ENCODE data around the gene PDE9A.
"Not testable (repeated sequence)": the region's sequence is repeated elsewhere in the genome, so short reads cannot be mapped to it uniquely, and the experiment has no call there.

DNA sequence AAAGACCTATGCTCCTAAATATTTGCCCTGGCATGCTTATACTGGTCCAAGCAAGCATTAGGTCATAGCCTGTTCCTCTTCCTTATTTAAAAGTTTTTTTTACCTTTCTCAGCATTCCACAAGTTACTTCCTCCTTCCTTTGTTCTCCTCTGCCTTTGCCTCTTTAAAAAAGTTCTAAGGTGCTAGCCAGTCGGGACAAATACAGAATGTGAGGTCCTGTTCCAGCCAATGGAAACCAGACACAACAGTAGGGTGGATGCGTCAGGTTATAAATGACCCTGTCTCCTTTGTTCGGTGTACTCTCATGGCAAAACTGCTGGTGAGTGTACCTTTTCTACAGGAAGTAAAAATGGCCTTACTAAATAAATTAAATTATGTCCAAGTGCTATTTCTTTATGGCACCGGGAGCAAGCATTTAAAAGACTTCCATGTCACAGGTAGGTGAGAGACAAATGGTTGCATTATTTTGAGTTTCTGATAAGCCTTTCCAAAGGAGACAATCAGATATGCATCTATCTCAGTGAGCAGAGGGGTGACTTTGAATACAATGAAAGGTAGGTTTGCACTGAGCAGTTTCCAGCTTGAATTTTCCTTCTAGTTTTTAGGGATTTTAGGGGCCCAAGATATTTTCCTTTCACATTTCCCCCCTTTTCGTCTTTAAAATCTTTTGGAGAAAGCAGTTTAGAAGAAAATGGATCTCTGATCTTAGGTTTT is 159.3 kb downstream of the PDE9A start:
- TF ChIP-seq, protein P1, sequence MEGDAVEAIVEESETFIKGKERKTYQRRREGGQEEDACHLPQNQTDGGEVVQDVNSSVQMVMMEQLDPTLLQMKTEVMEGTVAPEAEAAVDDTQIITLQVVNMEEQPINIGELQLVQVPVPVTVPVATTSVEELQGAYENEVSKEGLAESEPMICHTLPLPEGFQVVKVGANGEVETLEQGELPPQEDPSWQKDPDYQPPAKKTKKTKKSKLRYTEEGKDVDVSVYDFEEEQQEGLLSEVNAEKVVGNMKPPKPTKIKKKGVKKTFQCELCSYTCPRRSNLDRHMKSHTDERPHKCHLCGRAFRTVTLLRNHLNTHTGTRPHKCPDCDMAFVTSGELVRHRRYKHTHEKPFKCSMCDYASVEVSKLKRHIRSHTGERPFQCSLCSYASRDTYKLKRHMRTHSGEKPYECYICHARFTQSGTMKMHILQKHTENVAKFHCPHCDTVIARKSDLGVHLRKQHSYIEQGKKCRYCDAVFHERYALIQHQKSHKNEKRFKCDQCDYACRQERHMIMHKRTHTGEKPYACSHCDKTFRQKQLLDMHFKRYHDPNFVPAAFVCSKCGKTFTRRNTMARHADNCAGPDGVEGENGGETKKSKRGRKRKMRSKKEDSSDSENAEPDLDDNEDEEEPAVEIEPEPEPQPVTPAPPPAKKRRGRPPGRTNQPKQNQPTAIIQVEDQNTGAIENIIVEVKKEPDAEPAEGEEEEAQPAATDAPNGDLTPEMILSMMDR (IDR thresholded peaks at IDR 0.05), result not testable (repeated sequence)
- TF ChIP-seq EZH2 (IDR thresholded peaks at IDR 0.05; ENCODE audit: borderline replicate concordance, insufficient read depth, low read depth, low read length, poor library complexity, severe bottlenecking), result not testable (repeated sequence)
